IMR-90 (cell line): ENCODE data around the gene ZNF155. TPM values are rescaled to one million over a fixed set of nuclear protein-coding genes. Genes with fewer than 3 reads are reported as not detected.

Experiments
- ATAC-seq: fragments of 200-7000 bp; cut with Tn5 transposase; 2 replicates; pipeline ENCODE4 v1.9.1; 2020; ENCODE audit warnings: low read depth, mild to moderate bottlenecking, moderate library complexity
- BruUV-seq: library from RNA; stranded (reverse); fragments of 400-500 nt; replicated peaks from 2 replicates; lab custom pipeline; 2021; lab: Mats Ljungman, UMichigan
- CTCF ChIA-PET: fragments of 300-600 bp; formaldehyde crosslinking; extraction: SDS; loops from one replicate; lab custom pipeline; 2021; ENCODE audit warnings: antibody characterized with exemption; lab: Yijun Ruan, JAX
- POLR2A ChIA-PET: fragments of 300-600 bp; sonication (Branson Sonifier 250); formaldehyde crosslinking; loops from one replicate; lab custom pipeline; 2022; ENCODE audit warnings: antibody characterized with exemption; ENCODE audit not compliant: unreplicated experiment; lab: Charles Lee
- DNase-seq: peaks from one replicate; pipeline ENCODE4 v3.0.0; 2013
- H2AFZ ChIP-seq: replicated peaks from 2 replicates; pipeline ENCODE3; 2013; ENCODE audit warnings: low read length, mild to moderate bottlenecking; ENCODE audit not compliant: poor library complexity
- H2AK5ac ChIP-seq: 2 replicates; pipeline ENCODE4 v1.6.1; 2013; ENCODE audit warnings: low read depth, low read length, inconsistent platforms
- H2AK9ac ChIP-seq: replicated peaks from 2 replicates; pipeline ENCODE3; 2013; ENCODE audit warnings: mild to moderate bottlenecking, low read depth, low read length, moderate library complexity; ENCODE audit not compliant: poor library complexity
- H2BK120ac ChIP-seq: 2 replicates; pipeline ENCODE4 v1.6.1; 2013; ENCODE audit warnings: low read depth, low read length, inconsistent platforms
- H2BK15ac ChIP-seq: 3 replicates; pipeline ENCODE4 v1.6.1; 2013; ENCODE audit warnings: low read depth, low read length, inconsistent platforms
- H2BK20ac ChIP-seq: 2 replicates; pipeline ENCODE4 v1.6.1; 2013; ENCODE audit warnings: low read depth, mild to moderate bottlenecking, inconsistent platforms, low read length, moderate library complexity
- H2BK5ac ChIP-seq: 2 replicates; pipeline ENCODE4 v1.6.1; 2013; ENCODE audit warnings: mild to moderate bottlenecking, low read depth, low read length, inconsistent platforms; ENCODE audit not compliant: poor library complexity, severe bottlenecking
- H3K14ac ChIP-seq: replicated peaks from 2 replicates; pipeline ENCODE4 v1.6.1; 2013; ENCODE audit warnings: low read depth, low read length, inconsistent platforms
- H3K18ac ChIP-seq: 2 replicates; pipeline ENCODE4 v1.6.1; 2013; ENCODE audit warnings: low read depth, low read length, control low read depth
- H3K23ac ChIP-seq: 2 replicates; pipeline ENCODE4 v1.6.1; 2013; ENCODE audit warnings: low read depth, low read length, inconsistent platforms
- H3K27ac ChIP-seq: 2 replicates; pipeline ENCODE4 v1.5.1; 2013; ENCODE audit warnings: mild to moderate bottlenecking, control low read depth, low read length; ENCODE audit not compliant: insufficient read depth
- H3K27me3 ChIP-seq: 2 replicates; pipeline ENCODE4 v1.6.1; 2013; ENCODE audit warnings: low read length; ENCODE audit not compliant: control insufficient read depth, insufficient read depth
- H3K36me3 ChIP-seq: 2 replicates; pipeline ENCODE4 v1.6.1; 2013; ENCODE audit warnings: low read length, mixed read lengths; ENCODE audit not compliant: control insufficient read depth, insufficient read depth
- H3K4ac ChIP-seq: 2 replicates; pipeline ENCODE4 v1.6.1; 2013; ENCODE audit warnings: low read depth, low read length, inconsistent platforms
- H3K4me1 ChIP-seq: 2 replicates; pipeline ENCODE4 v1.6.1; 2013; ENCODE audit warnings: low read length, mixed read lengths; ENCODE audit not compliant: control insufficient read depth, insufficient read depth
- H3K4me2 ChIP-seq: 2 replicates; pipeline ENCODE4 v1.6.1; 2013; ENCODE audit warnings: low read depth, mild to moderate bottlenecking, control low read depth, low read length, moderate library complexity
- H3K4me3 ChIP-seq: 2 replicates; pipeline ENCODE4 v1.5.1; 2013; ENCODE audit warnings: low read depth, mild to moderate bottlenecking, control low read depth, low read length, moderate library complexity; ENCODE audit not compliant: insufficient read depth
- H3K56ac ChIP-seq: 2 replicates; pipeline ENCODE4 v1.6.1; 2013; ENCODE audit warnings: low read length, inconsistent platforms; ENCODE audit not compliant: insufficient read depth; ENCODE audit errors: extremely low read depth
- H3K79me1 ChIP-seq, 2 experiments: 2 replicates each; pipeline ENCODE4 v1.6.1; 2013; ENCODE audit warnings: low read length in 2 of 2, inconsistent platforms in 1 of 2, low read depth in 1 of 2
- H3K9ac ChIP-seq: 2 replicates; pipeline ENCODE4 v1.6.1; 2013; ENCODE audit warnings: low read depth, low read length, control low read depth
- H3K9me1 ChIP-seq: 2 replicates; pipeline ENCODE4 v1.6.1; 2013; ENCODE audit warnings: low read length, inconsistent platforms; ENCODE audit not compliant: insufficient read depth
- H3K9me3 ChIP-seq: 2 replicates; pipeline ENCODE4 v1.6.1; 2013; ENCODE audit warnings: low read length; ENCODE audit not compliant: control insufficient read depth, insufficient read depth
- H4K20me1 ChIP-seq: 2 replicates; pipeline ENCODE4 v1.6.1; 2013; ENCODE audit warnings: low read length, inconsistent platforms; ENCODE audit not compliant: insufficient read depth
- H4K5ac ChIP-seq: 2 replicates; pipeline ENCODE4 v1.6.1; 2013; ENCODE audit warnings: mild to moderate bottlenecking, low read depth, low read length, control low read depth
- H4K8ac ChIP-seq, 2 experiments: 2 replicates each; pipeline ENCODE4 v1.6.1; 2013; ENCODE audit warnings: low read depth in 2 of 2, low read length in 2 of 2, control low read depth in 1 of 2, inconsistent platforms in 1 of 2
- H4K91ac ChIP-seq: 2 replicates; pipeline ENCODE4 v1.6.1; 2013; ENCODE audit warnings: low read depth, low read length, inconsistent platforms; ENCODE audit not compliant: insufficient read depth
- MAFK ChIP-seq: IDR thresholded peaks from 2 replicates; pipeline ENCODE4 v1.6.1; 2012; ENCODE audit warnings: low read depth, low read length, improper control_type of control experiment
- RAD21 ChIP-seq: IDR thresholded peaks from 2 replicates; pipeline ENCODE4 v1.6.1; 2012; ENCODE audit warnings: low read length, improper control_type of control experiment
- WGBS, 2 experiments: methylation state at CpG; one replicate each; pipeline versions ENCODE4 v1.1.5 to v1.1.7; 2013; ENCODE audit warnings: missing lambda C conversion rate in 2 of 2; ENCODE audit not compliant: insufficient read length in 1 of 2; ENCODE audit errors: extremely low coverage in 2 of 2; 5-methylcytosine and 5-hydroxymethylcytosine counted together
- dilution Hi-C: fragments of 300-500 bp; cut with HindIII; formaldehyde crosslinking; loops from one replicate; pipeline ENCODE4 v1.14.3; 2018; ENCODE audit warnings: low sequenced_read_pairs; ENCODE audit not compliant: unreplicated experiment
- in situ Hi-C: fragments of 300-500 bp; cut with MboI; formaldehyde crosslinking; loops from 3 replicates; pipeline ENCODE4 v1.14.3; 2019; ENCODE audit warnings: low sequenced_read_pairs, inconsistent platforms, mixed read lengths
- intact Hi-C: fragments of 100-400 bp; cut with micrococcal nuclease; formaldehyde crosslinking; loops from 2 replicates; pipeline ENCODE4 v1.10.0; 2022
- polyA plus RNA-seq, 3 experiments: library from polyadenylated mRNA; depleted of rRNA; stranded (reverse); fragments of >200 nt; gene quantifications; 2 replicates each; pipeline ENCODE4 v1.2.3, GENCODE V29; 2012; ENCODE audit warnings: low replicate concordance in 1 of 3
- total RNA-seq: library from RNA; depleted of rRNA; stranded (reverse); fragments of >200 nt; gene quantifications from 2 replicates; pipeline ENCODE4 v1.2.3, GENCODE V29; 2012
- TF ChIP-seq, protein P1 (sequence below): fragments of 150-350 bp; IDR thresholded peaks from 2 replicates; pipeline ENCODE4 v1.6.1; 2017; ENCODE audit warnings: mild to moderate bottlenecking, antibody characterized with exemption, low read length, low read depth

Gene ZNF155
- total and polyA plus RNA-seq, 2 of the 4 experiments (the other 2 are of a cell fraction) = 3.5 to 9.0 TPM

DNA sequence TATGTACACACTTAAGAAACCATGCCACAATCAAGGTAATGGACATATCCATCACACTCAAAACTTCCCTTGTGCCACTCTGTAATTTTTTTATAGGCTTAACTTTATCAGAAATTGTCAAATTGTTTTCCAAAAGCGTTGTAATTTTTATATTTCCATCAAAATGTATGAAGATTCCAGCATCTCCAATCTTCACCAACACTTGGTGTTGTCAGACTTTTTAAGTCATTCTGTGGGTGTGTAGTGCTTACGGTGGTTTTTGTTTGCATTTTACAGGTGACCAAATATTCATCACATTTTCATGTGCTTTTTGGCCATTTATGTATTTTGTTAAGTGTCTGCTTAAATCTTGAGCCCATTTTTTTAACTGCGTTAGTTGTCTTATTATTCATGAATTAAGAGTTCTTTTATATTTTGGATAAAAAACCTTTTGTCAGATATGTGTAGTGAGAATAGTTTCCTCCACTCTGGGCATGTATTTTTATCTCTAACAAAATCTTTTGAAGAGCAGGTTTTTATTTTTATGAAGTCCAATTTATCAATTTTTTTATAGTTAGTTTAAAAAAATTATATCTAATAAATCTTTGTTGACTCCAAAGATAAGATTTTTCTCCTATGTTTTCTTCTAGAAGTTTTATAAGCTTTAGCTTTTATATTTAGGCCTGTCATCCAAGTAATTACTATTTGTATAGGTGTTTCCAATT, 44.3 kb upstream of the ZNF155 start:
- H3K4ac ChIP-seq = no peak overlapping the region
- no peak overlapping the region for H3K14ac ChIP-seq
- H2AK5ac ChIP-seq = no peak overlapping the region
- no peaks in the 10 kb centered on the region for H3K79me1 ChIP-seq
- intact Hi-C loops (loop anchor here (10.0 kb wide), 1 partner anchor 155 kb away; the partner anchor contains the start of gene ZNF224), in situ Hi-C loops (no loop called here), dilution Hi-C loops (no loop called here)
- H4K91ac ChIP-seq = no peak overlapping the region
- no peak overlapping the region for H2BK120ac ChIP-seq
- no peak for ATAC-seq
- no TSS peak for BruUV-seq
- H2BK5ac ChIP-seq = no peak overlapping the region
- TF ChIP-seq RAD21 (no peak), MAFK (no peak)
- TF ChIP-seq, protein P1, sequence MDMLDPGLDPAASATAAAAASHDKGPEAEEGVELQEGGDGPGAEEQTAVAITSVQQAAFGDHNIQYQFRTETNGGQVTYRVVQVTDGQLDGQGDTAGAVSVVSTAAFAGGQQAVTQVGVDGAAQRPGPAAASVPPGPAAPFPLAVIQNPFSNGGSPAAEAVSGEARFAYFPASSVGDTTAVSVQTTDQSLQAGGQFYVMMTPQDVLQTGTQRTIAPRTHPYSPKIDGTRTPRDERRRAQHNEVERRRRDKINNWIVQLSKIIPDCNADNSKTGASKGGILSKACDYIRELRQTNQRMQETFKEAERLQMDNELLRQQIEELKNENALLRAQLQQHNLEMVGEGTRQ = no peak
- H2BK15ac ChIP-seq = no peak overlapping the region
- no CpG with 5 or more reads among the region's 3 CpGs for WGBS, 2 experiments
- no peaks in the 10 kb centered on the region for H3K36me3 ChIP-seq
- H2AK9ac ChIP-seq = no peak overlapping the region
- H3K9me3 ChIP-seq = no peaks in the 10 kb centered on the region
- no peaks in the 10 kb centered on the region for H3K4me1 ChIP-seq
- no peak overlapping the region for H3K4me2 ChIP-seq
- H3K18ac ChIP-seq = no peak overlapping the region
- no peak overlapping the region for H3K4me3 ChIP-seq
- DNase-seq = no peak
- H3K56ac ChIP-seq = no peak overlapping the region
- no peaks in the 10 kb centered on the region for H3K27me3 ChIP-seq
- POLR2A ChIA-PET = no interaction called here
- no peak overlapping the region for H2AFZ ChIP-seq
- H3K27ac ChIP-seq = no peak overlapping the region
- H3K9me1 ChIP-seq = no peaks in the 10 kb centered on the region
- H2BK20ac ChIP-seq = no peak overlapping the region
- H4K8ac ChIP-seq = no peak overlapping the region
- H3K9ac ChIP-seq = no peak overlapping the region
- no peak overlapping the region for H3K23ac ChIP-seq
- CTCF ChIA-PET = no interaction called here
- no peaks in the 10 kb centered on the region for H4K20me1 ChIP-seq
- no peak overlapping the region for H4K5ac ChIP-seq
